ENCODE data around the gene PCDHB10.
A peak's percentile ranks its signal among the peaks of the same experiment; 100 is the strongest.
"Not testable (repeated sequence)": the region's sequence is repeated elsewhere in the genome, so short reads cannot be mapped to it uniquely, and the experiment has no call there.

PCDHB10 gene

DNA sequence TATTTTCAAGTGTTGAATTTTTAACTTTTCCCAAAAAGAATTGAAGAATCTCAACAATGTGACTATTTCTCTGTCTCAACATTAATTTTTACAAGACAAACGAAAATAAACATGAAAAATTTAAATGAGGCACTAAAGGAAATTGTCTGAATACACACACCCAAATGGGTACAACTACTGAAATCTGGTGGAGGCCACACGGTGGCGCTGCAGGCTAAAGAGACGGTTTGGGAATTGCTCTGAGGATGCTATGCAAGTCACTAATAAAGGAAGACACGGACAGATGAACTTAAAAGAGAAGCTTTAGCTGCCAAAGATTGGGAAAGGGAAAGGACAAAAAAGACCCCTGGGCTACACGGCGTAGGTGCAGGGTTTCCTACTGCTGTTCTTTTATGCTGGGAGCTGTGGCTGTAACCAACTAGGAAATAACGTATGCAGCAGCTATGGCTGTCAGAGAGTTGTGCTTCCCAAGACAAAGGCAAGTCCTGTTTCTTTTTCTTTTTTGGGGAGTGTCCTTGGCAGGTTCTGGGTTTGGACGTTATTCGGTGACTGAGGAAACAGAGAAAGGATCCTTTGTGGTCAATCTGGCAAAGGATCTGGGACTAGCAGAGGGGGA is at the start of gene PCDHB10:
Gene PCDHB10 (plus strand): TSS at position 244 of the 616 bp plus-strand sequence. CDS start 200 bp downstream, at position 444.
- DNase-seq (ENCODE audit: low read depth), result peak; percentile 32

DNA sequence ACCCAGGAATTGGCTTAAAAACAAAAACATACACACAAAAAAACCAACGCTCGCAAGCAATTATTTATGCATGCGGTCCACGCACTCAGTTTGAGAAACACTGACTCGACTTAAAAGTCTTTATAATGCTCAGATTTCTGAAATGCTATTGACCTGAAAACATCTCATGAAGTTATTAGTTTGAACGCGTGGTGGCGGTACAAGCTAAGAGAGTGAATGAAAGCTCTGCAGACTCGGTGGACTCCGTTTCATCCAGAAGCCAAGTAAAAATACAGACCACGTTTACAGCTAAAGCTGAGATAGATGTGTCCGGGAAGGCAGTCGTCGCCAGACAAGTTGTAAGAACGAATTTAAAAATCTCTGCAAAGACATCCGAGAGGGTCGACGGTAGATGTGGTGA is 42.3 kb upstream of the PCDHB10 start, which contains the start of gene PCDHB6:
Gene PCDHB6 (plus strand): TSS at position 246 of the 400 bp plus-strand sequence. CDS start 201 bp downstream, outside the sequence.
- peak; percentile 8 for DNase-seq (ENCODE audit: low read depth)

DNA sequence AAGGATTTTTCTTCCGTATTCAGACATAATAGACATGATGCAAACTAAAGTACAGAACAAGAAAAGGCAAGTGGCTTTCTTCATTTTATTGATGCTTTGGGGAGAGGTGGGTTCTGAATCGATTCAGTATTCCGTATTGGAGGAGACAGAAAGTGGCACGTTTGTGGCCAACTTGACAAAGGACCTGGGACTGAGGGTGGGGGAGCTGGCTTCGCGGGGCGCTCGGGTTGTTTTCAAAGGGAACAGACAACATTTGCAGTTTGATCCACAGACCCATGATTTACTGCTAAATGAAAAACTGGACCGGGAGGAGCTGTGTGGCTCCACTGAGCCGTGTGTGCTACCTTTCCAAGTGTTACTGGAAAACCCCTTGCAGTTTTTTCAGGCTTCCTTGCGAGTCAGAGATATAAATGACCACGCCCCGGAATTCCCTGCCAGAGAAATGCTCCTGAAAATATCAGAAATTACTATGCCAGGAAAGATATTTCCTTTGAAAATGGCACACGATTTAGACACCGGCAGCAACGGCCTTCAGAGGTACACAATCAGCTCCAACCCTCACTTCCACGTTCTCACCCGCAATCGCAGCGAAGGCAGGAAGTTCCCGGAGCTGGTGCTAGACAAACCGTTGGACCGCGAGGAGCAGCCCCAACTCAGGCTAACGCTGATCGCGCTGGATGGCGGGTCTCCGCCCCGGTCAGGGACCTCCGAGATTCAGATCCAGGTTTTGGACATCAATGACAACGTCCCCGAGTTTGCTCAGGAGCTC is 41.7 kb upstream of the PCDHB10 start:
- no peak for DNase-seq (ENCODE audit: low read depth)

DNA sequence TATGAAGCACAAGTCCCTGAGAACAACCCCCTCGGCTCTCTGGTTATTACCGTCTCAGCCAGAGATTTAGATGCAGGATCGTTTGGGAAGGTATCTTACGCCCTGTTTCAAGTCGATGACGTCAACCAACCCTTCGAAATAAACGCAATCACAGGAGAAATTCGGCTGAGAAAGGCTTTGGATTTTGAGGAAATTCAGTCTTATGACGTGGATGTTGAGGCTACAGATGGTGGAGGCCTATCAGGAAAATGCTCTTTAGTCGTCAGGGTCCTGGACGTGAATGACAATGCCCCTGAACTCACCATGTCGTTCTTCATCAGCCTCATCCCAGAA is 41.2 kb upstream of the PCDHB10 start:
- no peak for DNase-seq (ENCODE audit: low read depth)

DNA sequence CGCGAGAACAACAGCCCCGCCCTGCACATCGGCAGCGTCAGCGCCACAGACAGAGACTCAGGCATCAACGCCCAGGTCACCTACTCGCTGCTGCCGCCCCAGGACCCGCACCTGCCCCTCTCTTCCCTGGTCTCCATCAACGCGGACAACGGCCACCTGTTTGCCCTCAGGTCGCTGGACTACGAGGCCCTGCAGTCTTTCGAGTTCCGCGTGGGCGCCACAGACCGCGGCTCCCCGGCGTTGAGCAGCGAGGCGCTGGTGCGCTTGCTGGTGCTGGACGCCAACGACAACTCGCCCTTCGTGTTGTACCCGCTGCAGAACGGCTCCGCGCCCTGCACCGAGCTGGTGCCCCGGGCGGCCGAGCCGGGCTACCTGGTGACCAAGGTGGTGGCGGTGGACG is 40.5 kb upstream of the PCDHB10 start:
- DNase-seq (ENCODE audit: low read depth), result not testable (repeated sequence)

DNA sequence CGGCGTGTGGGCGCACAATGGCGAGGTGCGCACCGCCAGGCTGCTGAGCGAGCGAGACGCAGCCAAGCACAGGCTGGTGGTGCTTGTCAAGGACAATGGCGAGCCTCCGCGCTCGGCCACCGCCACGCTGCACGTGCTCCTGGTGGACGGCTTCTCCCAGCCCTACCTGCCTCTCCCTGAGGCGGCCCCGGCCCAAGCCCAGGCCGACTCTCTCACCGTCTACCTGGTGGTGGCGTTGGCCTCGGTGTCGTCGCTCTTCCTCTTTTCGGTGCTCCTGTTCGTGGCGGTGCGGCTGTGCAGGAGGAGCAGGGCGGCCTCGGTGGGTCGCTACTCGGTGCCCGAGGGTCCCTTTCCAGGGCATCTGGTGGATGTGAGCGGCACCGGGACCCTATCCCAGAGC is 40.1 kb upstream of the PCDHB10 start:
- not testable (repeated sequence) for DNase-seq (ENCODE audit: low read depth)

DNA sequence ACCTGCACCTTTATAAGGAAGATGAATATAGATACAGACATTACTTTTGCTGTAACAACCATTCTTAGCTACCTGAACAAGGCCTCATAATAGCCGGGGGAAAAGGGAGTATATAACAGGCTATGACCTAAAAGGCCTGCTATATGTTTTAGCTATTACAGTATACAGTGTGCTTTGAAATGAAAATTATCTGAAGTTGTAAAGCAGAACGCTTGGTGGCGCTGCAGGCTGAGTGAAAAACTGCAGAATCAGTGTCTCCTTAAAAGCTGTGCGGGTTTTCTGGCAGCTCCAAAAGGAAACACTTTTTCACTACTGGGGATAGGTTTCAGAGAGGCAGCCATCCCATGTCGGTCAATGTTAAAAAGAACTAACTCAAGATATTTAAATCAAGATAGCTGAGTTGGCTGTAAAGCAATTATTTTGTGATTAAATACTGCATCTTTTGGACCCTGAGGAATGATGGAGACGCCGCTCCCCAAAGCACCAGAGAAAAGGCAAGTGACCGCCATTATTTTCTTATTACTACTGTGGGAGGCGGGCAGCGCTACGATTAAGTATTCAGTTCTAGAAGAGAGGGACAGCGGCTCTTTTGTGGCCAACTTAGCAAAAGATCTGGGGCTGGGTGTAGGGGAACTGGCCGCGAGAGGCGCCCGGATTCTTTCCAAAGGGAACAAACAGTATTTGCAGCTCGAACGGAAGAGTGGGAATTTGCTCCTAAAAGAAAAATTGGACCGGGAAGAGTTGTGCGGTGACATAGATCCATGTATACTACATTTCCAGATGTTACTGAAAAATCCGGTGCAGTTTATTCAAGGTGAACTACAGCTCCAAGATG is 36.4 kb upstream of the PCDHB10 start:
- no peak for DNase-seq (ENCODE audit: low read depth)

DNA sequence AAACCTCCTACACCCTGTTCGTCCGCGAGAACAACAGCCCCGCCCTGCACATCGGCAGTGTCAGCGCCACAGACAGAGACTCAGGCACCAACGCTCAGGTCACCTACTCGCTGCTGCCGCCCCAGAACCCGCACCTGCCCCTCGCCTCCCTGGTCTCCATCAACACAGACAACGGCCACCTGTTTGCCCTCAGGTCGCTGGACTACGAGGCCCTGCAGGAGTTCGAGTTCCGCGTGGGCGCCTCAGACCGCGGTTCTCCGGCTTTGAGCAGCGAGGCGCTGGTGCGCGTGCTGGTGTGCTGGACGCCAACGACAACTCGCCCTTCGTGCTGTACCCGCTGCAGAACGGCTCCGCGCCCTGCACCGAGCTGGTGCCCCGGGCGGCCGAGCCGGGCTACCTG is 34.8 kb upstream of the PCDHB10 start:
- DNase-seq (ENCODE audit: low read depth), result not testable (repeated sequence)

DNA sequence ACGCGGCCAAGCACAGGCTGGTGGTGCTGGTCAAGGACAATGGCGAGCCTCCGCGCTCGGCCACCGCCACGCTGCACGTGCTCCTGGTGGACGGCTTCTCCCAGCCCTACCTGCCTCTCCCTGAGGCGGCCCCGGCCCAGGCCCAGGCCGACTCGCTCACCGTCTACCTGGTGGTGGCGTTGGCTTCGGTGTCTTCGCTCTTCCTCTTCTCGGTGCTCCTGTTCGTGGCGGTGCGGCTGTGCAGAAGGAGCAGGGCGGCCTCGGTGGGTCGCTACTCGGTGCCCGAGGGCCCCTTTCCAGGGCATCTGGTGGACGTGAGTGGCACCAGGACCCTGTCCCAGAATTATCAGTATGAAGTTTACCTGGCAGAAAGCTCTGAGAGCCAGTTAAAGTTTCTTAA is 34.3 kb upstream of the PCDHB10 start:
- not testable (repeated sequence) for DNase-seq (ENCODE audit: low read depth)

DNA sequence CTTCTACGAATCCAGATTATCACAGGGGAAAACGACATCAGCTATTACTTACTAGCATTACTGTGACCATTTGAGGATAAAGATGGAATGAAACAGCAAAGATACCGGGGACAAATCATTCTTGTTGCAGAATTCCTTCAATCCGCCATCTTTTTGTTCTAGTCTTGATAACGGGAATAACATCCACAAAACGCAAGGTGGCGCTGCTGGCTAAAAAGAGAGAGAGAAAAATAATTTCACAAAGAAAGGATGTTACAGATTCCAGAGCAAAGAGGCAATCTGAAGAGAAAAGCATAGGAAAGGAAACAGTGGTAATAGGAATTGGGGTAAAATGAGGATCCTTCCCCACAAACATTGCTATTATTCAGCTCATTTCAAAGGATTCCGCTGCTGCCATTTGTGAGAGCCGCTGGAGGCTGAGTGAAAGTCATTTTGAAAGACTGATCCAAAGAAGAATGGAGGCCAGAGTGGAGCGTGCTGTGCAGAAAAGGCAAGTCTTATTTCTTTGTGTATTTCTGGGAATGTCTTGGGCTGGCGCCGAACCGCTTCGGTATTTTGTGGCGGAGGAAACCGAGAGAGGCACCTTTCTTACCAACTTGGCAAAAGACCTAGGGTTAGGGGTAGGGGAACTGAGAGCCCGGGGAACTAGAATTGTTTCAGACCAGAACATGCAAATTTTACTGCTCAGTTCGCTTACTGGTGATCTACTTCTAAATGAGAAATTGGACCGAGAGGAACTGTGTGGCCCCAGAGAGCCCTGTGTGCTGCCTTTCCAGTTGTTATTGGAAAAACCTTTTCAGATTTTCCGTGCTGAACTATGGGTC is 19.6 kb upstream of the PCDHB10 start, which contains the start of gene PCDHB7:
Gene PCDHB7 (plus strand): TSS at position 264 of the 824 bp plus-strand sequence. CDS start 192 bp downstream, at position 456.
- peak; percentile 47 for DNase-seq (ENCODE audit: low read depth)

DNA sequence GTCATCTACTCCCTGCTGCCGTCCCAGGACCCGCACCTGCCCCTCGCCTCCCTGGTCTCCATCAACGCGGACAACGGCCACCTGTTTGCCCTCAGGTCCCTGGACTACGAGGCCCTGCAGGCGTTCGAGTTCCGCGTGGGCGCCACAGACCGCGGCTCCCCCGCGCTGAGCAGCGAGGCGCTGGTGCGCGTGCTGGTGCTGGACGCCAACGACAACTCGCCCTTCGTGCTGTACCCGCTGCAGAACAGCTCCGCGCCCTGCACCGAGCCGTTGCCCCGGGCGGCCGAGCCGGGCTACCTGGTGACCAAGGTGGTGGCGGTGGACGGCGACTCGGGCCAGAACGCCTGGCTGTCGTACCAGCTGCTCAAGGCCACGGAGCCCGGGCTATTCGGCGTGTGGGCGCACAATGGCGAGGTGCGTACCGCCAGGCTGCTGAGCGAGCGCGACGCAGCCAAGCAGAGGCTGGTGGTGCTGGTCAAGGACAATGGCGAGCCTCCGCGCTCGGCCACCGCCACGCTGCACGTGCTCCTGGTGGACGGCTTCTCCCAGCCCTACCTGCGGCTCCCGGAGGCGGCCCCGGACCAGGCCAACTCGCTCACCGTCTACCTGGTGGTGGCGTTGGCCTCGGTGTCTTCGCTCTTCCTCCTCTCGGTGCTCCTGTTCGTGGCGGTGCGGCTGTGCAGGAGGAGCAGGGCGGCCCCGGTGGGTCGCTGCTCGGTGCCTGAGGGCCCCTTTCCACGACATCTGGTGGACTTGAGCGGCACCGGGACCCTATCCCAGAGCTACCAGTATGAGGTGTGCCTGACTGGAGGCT is 17.7 kb upstream of the PCDHB10 start:
- not testable (repeated sequence) for DNase-seq (ENCODE audit: low read depth)

DNA sequence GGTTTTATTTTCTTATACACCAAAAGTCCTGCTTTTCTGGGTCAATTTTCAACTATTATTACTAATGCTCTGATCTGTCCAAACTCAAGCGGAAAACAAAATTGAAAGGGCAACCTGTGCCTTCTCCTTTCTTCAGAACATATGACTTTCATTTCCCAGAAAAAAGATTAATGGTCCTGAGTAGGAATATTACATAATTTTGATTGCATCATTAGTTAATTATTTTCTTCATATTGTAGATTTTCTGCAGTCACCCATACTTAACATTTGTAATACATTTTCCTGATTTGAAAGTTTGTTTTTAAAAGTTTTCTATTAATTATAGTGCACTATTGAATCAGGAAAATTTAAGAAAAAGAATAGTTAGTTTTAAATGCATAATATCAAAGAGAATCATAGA is 16.2 kb upstream of the PCDHB10 start:
- DNase-seq (ENCODE audit: low read depth), result no peak

DNA sequence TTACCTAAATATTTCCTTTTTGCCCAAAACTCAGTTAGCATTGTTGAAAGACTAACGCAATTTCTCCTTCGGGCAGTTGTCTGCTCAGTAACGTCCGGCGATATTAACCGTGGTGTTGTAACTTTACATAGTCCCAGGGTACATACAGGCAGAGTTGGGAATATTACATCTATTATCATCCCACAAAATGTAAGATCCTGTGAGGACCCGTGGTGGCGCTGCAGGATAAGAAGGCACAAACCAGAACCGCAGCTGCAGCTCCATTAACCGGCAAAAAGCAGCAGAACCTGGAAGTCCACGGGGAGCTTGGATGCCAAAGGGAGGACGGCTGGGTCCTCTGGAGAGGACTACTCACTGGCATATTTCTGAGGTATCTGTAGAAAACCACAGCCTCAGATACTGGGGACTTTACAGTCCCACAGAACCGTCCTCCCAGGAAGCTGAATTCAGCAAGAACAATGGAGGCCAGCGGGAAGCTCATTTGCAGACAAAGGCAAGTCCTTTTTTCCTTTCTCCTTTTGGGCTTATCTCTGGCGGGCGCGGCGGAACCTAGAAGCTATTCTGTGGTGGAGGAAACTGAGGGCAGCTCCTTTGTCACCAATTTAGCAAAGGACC is 14.5 kb upstream of the PCDHB10 start, which contains the start of gene PCDHB8:
Gene PCDHB8 (plus strand): TSS at position 214 of the 615 bp plus-strand sequence. CDS start 245 bp downstream, at position 459.
- DNase-seq (ENCODE audit: low read depth), result peak; percentile 6

DNA sequence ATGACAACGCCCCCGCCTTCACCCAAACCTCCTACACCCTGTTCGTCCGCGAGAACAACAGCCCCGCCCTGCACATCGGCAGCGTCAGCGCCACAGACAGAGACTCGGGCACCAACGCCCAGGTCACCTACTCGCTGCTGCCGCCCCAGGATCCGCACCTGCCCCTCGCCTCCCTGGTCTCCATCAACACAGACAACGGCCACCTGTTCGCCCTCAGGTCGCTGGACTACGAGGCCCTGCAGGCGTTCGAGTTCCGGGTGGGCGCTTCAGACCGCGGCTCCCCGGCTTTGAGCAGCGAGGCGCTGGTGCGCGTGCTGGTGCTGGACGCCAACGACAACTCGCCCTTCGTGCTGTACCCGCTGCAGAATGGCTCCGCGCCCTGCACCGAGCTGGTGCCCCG is 12.8 kb upstream of the PCDHB10 start:
- DNase-seq (ENCODE audit: low read depth), result not testable (repeated sequence)

DNA sequence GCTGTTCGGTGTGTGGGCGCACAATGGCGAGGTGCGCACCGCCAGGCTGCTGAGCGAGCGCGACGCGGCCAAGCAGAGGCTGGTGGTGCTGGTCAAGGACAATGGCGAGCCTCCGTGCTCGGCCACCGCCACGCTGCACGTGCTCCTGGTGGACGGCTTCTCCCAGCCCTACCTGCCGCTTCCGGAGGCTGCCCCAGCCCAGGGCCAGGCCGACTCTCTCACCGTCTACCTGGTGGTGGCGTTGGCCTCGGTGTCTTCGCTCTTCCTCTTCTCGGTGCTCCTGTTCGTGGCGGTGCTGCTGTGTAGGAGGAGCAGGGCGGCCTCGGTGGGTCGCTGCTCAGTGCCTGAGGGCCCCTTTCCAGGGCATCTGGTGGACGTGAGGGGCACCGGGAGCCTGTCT is 12.3 kb upstream of the PCDHB10 start:
- not testable (repeated sequence) for DNase-seq (ENCODE audit: low read depth)

DNA sequence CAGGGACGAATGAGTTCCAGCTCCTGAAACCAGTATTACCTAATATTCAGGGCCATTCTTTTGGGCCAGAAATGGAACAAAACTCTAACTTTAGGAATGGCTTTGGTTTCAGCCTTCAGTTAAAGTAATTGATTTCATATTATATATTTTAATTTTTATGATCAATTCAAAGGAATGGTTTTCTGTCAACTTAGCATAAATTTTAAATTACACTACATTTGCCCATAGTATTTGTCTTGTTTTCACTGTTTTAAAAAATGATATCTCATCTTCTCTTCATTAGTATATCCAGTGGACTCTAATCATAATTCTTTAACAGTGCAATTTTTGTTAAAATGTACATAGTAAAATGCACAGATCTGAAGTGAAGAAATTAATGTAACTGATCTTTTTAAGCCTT is 11.8 kb upstream of the PCDHB10 start:
- DNase-seq (ENCODE audit: low read depth), result no peak

DNA sequence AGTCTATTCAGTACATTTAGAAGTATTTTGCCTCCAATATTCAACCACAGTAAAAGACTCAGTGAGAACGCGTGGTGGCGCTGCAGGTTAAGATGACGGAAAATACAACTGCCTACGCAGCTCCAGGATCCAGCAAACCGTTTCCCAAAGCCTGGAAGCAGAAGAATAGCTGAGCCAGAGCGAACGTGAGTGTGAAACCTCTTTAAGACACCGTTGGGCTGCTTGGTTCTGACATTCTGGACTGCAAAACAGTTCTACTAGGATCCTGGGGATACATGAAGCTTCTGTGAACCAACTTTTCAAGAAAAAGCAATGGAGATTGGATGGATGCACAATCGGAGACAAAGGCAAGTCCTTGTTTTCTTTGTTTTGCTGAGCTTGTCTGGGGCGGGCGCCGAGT is 9.9 kb upstream of the PCDHB10 start, which contains the start of gene PCDHB16:
Gene PCDHB16 (plus strand): TSS at position 140 of the 400 bp plus-strand sequence. CDS start 173 bp downstream, at position 313.
- DNase-seq (ENCODE audit: low read depth), result peak; percentile 46

DNA sequence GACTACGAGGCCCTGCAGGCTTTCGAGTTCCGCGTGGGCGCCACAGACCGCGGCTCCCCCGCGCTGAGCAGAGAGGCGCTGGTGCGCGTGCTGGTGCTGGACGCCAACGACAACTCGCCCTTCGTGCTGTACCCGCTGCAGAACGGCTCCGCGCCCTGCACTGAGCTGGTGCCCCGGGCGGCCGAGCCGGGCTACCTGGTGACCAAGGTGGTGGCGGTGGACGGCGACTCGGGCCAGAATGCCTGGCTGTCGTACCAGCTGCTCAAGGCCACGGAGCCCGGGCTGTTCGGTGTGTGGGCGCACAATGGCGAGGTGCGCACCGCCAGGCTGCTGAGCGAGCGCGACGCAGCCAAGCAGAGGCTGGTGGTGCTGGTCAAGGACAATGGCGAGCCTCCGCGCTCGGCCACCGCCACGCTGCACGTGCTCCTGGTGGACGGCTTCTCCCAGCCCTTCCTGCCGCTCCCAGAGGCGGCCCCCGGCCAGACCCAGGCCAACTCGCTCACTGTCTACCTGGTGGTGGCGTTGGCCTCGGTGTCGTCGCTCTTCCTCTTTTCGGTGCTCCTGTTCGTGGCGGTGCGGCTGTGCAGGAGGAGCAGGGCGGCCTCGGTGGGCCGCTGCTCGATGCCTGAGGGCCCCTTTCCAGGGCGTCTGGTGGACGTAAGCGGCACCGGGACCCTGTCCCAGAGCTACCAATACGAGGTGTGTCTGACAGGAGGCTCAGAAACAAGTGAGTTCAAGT is 7.9 kb upstream of the PCDHB10 start:
- DNase-seq (ENCODE audit: low read depth), result not testable (repeated sequence)

DNA sequence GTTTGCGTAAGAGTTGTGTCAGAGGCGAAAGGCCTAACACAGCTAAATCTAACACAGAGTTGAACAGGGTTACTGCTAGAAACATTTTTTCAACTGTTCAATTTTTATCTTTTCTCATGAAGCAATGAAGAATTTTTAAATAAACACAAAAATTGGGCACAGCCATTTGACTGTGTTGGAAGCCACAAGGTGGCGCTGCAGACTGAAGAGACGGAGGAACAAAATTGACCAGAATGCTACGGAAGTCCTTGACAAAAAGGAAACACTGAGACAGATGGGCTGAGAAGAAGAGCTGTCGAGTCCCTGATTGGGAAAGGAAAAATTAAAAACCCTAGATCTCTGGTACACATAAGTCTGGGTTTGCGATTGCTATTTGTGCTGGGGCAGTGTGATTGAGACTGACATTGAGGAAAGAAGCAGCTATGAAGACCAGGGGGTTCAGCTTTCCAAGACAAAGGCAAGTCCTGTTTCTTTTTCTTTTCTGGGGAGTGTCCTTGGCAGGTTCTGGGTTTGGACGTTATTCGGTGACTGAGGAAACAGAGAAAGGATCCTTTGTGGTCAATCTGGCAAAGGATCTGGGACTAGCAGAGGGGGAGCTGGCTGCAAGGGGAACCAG is 5.1 kb upstream of the PCDHB10 start, which contains the start of gene PCDHB9:
Gene PCDHB9 (plus strand): TSS at position 265 of the 616 bp plus-strand sequence. CDS start 158 bp downstream, at position 423.
- DNase-seq (ENCODE audit: low read depth), result peak; percentile 46

Data from EH (cell line).